Muscle of leg (tissue), 9 donors: ENCODE results near the gene KCNQ1. TPM values are rescaled to one million over a fixed set of nuclear protein-coding genes. Genes with fewer than 3 reads are reported as not detected.

ENCODE experiments used
- polyA plus RNA-seq, 8 donors: library from polyadenylated mRNA; unstranded; fragments of 120-200 nt; gene quantifications; one replicate each; pipeline versions ENCODE4 v1.2.1 to v1.2.3, GENCODE V29; 2013; ENCODE audit warnings: inconsistent platforms in 1 of 8, low replicate concordance in 1 of 8; ENCODE audit not compliant: insufficient read length in 8 of 8, insufficient read depth in 1 of 8
- total RNA-seq: library from RNA; stranded (reverse); fragments of 120-200 nt; gene quantifications from one replicate; pipeline ENCODE4 v1.2.4, GENCODE V29; 2013

KCNQ1 gene
- total and polyA plus RNA-seq, 9 donors, result 0.84 to 4.1 (median 2.6) TPM

Other genes with a start within 250 kb of the KCNQ1 start
- gene ASCL2, start 174.4 kb upstream of the KCNQ1 start, total RNA-seq, result 0.53 TPM
- gene ASCL2, start 174.4 kb upstream of the KCNQ1 start, polyA plus RNA-seq, result under 1 TPM; 0.11 to 0.47 (median 0.28) TPM
- 2.3 TPM for gene C11orf21, start 143.1 kb upstream of the KCNQ1 start, total RNA-seq
- gene C11orf21, start 143.1 kb upstream of the KCNQ1 start, polyA plus RNA-seq, result 1 to 10 TPM in 5 of 8 donors, under 1 TPM in 3; 0.41 to 4.1 (median 2.0) TPM
- 2.7 TPM for gene TSPAN32, start 143.0 kb upstream of the KCNQ1 start, total RNA-seq
- 1 to 10 TPM; 1.6 to 6.9 (median 3.6) TPM for gene TSPAN32, start 143.0 kb upstream of the KCNQ1 start, polyA plus RNA-seq
- 187 TPM for gene CD81, start 67.7 kb upstream of the KCNQ1 start, total RNA-seq
- 100 to 1,000 TPM; 374 to 495 (median 433) TPM for gene CD81, start 67.7 kb upstream of the KCNQ1 start, polyA plus RNA-seq
- gene TSSC4, start 44.3 kb upstream of the KCNQ1 start, total RNA-seq, result 36.7 TPM
- 10 to 100 TPM; 25.2 to 31.2 (median 27.0) TPM for gene TSSC4, start 44.3 kb upstream of the KCNQ1 start, polyA plus RNA-seq
- under 0.01 TPM for gene TRPM5, start 494 bp upstream of the KCNQ1 start, total RNA-seq
- under 1 TPM in 3 of 8 donors, not detected in 5; 0.04 to 0.05 (median 0.04) TPM for gene TRPM5, start 494 bp upstream of the KCNQ1 start, polyA plus RNA-seq